ENCODE measurements around the gene FBXO41.
"Not testable (repeated sequence)": the region's sequence is repeated elsewhere in the genome, so short reads cannot be mapped to it uniquely, and the experiment has no call there.

The FBXO41 gene

DNA sequence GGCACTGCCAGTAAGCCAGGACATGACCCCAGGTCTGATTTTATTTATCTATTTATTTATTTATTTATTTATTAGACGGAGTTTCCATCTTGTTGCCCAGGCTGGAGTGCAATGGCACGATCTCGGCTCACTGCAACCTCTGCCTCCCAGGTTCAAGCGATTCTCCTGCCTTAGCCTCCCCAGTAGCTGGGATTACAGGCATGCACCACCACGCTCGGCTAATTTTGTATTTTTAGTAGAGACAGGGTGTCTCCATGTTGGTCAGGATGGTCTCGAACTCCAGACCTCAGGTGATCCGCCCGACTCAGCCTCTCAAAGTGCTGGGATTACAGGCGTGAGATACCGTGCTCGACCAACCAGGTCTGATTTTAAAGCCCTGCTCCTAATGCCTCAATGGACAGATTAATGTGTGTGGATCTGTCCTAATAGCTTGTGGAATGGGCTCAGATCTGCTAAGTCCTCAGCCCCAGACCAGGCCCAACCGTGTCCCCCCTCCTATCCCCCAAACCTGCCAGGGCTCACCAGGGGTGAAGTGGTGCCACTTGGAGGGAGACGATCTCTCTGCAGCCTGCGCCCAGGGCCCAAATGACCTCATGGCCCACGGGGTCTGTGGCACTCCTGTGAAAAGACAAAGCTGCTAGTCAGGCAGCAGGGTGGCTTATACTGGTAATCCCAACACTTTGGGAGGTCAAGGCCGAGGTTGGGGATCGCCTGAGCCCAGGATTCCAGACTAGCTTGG, 21.4 kb downstream of the FBXO41 start:
- in situ Hi-C loops (cut with MboI; ENCODE audit: low sequenced_read_pairs): not testable (repeated sequence)

DNA sequence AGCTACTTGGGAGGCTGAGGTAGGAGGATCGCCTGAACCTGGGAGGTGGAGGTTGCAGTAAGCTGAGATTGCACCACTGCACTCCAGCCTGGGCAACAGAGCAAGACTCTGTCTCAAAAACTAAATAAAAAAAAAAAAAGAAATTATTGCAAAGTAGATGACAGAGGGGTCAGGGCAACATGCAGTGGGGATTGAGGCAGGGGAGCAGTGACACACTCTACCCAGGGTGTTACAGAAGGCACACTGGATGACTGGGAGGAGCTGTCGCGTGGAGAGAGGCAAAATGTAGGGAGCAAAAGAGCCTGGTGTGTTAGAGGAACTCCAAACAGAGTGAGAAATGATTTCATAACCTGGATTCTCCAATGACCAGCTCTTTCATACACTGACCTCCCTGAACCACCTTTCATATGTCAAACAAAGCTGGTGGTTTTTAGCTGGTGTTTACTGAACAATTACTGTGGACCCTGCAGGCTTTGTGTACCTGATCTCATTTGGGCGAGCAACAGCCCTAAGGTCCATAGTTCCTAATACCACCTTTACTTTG, 22.1 kb downstream of the FBXO41 start:
- in situ Hi-C loops (cut with MboI; ENCODE audit: low sequenced_read_pairs): no loop called here

DNA sequence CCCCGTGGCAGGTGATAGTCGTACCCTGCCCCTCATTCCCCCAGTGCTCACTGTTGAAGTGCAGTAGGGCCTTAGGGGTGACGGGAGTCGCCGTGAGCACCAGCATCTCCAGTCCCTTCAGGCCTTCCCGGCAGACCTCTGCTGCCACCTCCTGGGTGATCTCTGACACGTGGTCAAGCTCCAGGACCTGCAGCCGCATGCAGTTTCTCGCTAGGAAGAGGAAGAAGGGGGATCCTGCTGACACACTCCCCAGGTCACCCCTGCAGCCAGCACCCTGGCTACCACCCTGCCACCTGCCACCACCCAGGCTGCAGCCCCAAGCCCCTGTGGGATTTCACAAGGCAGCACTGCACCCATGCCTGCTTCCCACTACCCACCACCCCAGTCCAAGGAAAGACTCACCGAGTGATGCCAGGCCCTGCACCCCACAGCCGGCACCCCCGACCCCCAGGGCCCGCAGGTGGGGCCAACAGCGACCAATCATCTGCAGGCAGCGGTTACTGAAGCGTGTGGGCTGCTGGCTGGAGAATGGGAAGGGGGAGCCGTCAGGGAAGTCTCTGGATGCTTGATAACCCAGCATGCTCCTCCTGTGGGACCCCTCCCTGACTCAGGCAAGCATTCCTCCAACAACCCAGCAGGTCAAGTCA, 23.8 kb downstream of the FBXO41 start:
- in situ Hi-C loops (cut with MboI; ENCODE audit: low sequenced_read_pairs): no loop called here

DNA sequence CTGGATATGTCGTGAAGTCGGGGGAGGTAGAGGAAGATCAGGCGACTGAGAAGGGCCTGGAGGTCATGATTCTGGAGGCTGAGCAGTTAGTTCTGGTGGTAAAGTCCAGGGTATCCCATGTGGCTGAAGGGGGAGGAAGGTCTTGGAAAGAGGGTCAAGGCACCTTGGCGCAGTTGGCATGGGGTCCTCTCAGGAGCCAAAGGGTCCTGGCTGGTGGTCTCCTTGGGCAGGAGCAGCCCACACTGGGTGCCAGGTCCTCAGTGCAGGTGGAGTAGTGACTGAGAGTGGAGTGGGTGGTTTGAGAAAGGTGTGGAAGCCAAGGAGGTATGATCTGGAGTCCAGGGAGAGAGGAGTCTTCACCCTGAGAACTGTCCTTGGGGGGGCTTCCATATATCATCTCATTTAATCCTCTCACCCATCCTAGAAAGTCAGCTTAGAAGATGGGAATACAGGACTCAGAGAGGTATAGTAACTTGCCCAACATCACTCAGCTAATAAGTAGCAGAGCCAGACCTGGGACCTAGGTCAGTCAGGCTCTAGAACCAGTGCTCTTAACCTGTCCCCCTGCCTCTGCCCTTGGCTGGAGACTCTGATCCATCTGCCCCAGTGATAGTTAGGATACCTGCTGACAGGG, 24.5 kb downstream of the FBXO41 start:
- in situ Hi-C loops (cut with MboI; ENCODE audit: low sequenced_read_pairs): no loop called here

DNA sequence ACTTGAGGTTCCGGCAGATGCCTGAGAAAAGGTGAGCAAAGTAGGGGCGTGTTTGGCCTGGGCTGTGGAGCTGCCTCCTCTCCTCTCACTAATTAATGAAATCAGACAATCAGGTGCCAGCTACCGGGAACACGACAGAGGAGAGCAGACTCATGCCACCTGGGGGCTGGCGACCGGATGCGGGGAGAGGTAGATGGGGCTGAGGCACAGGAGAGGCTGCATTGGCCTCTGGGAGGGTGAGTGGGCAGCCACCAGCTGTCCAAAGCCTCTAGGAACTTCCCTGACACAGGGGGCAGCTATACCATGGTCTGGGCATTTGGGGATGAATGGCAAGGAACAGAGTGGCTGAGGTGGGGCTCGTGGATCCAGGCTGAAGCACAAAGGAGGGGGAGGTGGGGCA, 25.0 kb downstream of the FBXO41 start:
- in situ Hi-C loops (cut with MboI; ENCODE audit: low sequenced_read_pairs): no loop called here

DNA sequence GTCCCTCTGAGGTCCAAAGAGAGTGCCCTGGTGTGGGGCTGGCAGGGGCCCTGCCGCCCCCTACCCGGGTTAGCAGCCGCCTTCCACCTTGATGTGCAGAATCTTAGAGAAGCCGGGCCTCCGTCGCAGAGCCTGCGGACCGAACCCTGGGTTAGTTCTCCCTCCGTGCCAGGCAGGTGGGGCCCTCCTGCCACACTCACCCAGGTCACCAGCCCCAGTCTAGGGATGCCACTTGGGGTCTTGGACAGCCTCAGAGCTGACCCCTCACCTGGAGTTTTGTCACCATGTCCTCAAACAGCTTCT, 25.4 kb downstream of the FBXO41 start:
- in situ Hi-C loops (cut with MboI; ENCODE audit: low sequenced_read_pairs): no loop called here

DNA sequence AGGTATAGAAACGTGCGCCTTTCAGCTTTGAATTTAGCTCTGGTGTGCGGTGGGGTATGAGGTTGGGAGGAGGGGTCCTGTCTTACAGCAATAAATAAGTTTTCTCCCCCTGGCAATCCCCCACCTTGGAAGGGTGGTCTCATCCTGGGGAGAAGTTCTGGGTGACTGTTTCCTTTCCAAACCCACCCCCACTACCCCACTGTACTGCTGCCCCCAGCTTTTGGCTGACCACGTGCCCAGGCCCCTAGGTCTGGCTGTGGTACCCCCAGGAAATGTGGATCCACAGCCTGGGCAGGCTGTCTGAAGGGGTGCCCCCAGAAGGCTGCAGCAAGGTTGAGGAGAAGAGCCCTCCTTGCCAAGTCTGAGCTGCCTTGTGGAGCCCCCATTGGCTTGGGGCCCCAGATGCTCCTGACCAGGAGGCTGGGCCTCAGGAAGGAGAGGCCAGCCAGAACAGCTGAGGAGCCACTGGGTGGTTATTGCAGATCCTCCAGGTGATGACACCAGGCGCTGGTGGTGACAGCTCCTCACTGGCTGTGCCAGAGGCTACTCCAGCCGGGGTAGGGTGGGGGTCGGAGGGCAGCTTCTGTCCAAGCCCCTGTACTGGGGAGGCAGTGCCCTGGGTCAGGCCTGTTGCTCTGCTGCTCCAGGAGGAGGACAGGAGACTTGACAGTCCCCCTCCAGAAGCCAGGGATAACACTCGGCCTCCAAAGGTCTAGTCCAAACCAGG, 25.9 kb downstream of the FBXO41 start:
- in situ Hi-C loops (cut with MboI; ENCODE audit: low sequenced_read_pairs): no loop called here

DNA sequence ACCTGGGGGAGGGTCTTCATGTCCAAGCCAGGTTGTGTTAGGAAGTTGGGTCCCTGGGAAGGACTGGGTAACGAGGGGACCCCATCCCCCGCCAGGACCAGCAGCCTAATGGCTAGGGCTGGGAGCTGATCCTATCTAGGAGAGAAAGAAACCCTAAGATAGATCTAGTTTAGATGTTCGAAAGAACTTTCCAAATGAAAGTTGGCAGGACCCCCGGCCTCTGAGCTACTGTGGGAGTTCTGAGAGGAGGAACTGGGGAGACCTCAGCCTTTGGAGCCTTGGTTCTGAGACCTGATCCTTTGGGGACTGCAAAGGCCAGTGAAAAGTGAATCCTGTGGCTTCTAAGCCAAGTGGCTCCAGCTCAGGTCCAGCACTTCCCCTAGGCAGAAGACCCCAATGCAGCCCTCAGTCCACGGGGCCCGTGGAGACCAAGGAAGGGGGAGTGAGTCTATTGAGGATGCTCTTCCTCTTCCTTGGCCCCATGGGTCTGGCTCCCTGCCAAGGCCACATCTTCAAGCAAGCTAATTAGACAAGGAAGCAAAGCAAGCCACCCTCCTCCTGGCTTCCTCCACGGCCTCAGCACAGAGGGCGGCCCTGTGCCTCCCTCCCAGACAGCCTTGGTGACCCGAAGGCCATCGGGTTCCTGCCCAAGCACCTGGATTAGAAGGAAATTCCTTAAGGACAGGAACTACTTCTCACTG, 26.7 kb downstream of the FBXO41 start:
- in situ Hi-C loops (cut with MboI; ENCODE audit: low sequenced_read_pairs): no loop called here

DNA sequence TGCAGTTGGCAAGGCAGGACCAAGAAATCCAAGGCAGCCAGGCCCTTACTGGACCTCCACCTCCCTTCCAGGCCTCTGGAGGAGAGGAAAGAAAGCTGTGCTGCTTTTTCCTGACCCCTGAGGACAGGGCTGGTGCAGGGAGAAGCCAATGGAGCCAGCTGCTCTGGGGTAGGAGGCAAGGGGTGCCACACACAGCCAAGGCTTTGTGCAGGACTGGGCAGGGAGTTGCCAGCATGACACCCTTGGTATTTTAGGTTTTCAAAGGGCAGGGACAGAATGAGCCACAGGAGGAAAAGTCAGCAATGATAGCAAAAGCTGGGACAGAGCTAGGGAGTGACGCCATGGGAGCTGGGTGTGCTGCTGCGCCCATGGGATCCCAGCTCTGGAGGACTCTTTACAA, 27.3 kb downstream of the FBXO41 start:
- in situ Hi-C loops (cut with MboI; ENCODE audit: low sequenced_read_pairs): no loop called here

DNA sequence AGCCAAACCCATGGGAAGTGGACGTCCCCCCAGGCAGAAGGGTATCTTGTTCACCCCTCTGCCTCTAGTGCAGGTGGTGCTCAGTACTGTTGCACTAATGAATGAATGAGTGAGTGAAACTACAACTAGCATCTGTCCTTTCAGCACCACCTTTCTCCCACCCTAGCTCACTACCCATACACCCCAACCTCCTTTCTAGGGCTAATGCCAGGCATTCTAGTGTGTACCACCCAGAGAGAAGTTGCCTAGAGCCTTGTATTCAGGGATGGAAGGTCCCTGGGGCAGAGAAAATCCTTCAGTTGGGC, 27.7 kb downstream of the FBXO41 start:
- in situ Hi-C loops (cut with MboI; ENCODE audit: low sequenced_read_pairs): no loop called here

DNA sequence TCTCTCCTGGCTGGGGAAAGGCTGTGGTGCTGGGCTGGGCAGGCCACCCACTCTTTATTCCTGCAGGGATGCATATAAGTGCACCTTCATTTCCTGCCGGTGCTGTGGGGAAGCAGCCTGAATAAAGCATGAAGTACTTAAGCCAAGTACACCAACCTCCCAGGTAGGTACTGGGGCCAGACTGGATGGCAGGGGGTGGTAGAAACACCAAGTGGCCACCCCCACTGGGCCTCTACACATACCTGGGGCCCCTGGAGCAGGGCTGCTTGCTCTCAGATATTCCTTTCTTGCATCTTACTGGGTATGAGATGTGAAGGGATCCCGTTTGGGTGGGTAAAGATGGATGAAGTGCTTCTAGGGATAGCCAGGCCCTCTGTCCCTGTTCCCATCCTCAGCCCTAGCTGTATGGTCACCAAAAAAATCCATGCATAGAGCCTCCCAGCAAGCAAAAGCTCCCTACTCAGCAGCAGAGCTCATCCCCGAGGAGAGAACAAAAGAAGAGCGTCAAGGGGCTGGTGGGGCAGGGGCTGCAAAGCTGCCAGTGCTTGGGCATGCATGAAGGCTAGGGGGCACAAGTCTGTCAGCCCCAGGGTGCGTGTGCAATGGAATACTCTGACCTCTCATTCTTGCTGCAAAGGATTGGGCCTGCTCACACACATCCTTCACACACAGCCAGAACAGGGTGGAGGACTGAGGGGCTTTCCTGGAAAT, 28.2 kb downstream of the FBXO41 start:
- in situ Hi-C loops (cut with MboI; ENCODE audit: low sequenced_read_pairs): no loop called here

DNA sequence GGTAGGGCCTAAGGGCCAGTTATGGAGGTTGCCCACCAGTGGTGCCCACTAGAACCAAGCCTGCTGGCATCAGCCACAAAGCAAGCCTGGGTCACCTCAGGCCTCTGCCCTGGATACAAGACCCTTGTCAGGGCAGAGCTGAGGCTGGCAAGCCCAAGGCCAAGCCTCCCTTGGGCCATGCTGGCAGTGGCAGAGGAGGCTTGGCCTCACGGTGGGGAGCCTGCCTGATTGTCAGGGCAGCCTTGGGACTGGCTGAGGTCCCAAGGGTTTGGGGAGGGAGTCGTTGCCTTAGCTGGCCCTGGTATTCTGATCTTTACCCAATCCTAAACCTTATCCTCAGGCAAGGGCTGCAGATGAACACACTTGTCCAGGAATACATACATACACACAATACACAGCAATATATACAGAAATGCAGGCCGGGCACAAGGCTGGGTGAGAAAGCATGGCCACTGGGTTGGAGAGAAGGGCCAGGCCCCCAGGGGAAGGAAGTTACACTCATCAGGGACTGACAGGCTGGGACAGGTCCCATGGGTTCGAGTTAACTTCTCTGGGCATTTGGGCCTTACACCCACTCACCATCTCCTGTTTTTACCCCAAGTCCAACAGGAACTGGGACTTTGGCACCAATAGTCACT, 29.2 kb downstream of the FBXO41 start:
- in situ Hi-C loops (cut with MboI; ENCODE audit: low sequenced_read_pairs): no loop called here

DNA sequence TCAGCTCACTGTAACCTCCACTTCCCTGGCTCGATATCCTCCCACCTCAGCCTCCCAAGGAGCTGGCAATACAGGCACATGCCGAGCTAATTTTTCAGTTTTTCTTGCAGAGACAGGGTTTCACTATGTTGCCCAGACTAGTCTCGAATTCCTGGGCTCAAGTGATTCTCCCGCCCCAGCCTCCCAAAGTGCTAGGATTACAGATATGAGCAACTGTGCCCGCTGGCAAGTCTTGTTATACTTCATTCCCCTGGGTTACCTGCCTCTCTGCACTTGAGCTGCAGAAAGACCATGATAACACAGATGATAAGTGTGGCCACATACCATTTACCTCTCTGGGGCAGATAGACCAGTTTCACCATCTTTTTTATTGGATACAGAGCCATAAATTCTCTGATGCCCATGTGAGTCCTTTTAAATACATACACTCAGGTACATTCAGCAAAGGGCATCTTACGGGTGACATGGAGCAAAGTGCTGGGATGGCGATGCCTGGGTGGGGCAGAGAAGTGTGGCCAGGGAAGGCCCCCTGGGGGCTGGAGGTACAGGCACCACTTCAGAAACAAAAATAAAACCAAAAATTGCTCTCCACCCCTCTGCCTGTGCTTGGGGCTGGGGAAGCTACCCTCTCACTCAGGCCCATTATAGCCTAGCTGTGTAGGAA, 29.8 kb downstream of the FBXO41 start:
- in situ Hi-C loops (cut with MboI; ENCODE audit: low sequenced_read_pairs): no loop called here

DNA sequence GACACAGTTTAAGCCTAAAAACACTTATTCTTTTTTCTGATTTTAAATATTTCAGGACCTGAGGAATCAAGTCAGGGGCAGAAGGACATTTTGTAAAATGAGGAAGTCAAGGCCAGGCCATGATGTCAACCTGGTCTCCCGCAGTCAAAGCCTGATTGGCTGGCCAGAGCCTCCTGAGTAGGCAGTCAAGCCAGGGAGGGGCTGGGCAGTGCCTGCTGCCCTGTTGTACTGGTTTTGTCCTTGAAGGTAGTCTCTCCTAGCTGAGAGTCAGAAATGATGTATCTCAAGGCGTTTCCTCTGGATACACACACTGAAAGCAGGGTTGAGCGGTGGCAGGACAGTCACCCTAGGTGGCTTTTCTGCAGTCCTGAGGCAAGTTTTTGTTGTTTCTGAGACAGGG, 30.4 kb downstream of the FBXO41 start:
- in situ Hi-C loops (cut with MboI; ENCODE audit: low sequenced_read_pairs): no loop called here

DNA sequence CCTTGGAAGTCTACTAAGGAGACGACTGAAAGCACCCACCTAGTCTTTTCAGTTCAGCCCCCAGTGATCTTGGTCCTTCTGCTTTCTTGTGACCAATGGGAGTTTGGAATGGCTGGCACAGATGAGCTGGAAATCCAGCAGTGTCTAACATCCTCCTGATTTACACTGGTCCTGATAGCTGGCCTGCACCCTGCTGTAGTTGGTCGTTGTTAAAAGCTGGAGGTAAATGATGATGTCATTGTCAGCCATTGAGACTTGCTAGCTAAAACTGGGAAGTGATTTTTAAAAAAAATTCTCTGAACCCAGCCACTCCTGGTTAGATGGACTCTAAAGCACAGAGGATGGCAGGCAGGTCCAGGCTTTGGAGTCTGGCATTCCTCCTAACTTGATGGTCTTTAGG, 30.9 kb downstream of the FBXO41 start:
- in situ Hi-C loops (cut with MboI; ENCODE audit: low sequenced_read_pairs): no loop called here

DNA sequence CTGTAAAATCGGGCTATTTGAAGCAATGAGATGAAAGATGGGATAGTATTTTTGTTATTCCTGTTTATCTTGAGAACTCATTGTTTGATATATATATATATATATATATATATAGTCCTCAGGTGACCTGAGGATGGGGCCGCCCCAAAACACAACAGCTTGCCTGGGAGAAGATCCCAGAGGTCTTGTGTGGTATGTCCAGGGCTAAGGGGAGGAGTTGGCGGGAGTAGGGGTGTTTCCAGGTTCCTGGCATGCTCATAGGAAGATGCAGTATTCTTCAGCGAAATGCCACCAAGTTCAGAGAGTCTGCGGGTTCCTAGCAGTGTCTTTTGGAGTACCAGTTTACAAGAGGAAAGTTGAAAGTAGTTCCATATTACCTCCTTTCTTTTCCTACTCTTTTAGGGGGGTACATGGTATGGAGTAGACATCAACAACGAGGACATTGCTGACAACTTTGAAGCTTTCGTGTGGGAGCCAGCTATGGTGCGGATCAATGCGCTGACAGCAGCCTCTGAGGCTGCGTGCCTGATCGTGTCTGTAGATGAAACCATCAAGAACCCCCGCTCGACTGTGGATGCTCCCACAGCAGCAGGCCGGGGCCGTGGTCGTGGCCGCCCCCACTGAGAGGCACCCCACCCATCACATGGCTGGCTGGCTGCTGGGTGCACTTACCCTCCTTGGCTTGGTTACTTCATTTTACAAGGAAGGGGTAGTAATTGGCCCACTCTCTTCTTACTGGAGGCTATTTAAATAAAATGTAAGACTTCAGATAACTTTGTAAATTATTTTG, 31.8 kb downstream of the FBXO41 start:
- in situ Hi-C loops (cut with MboI; ENCODE audit: low sequenced_read_pairs): no loop called here

DNA sequence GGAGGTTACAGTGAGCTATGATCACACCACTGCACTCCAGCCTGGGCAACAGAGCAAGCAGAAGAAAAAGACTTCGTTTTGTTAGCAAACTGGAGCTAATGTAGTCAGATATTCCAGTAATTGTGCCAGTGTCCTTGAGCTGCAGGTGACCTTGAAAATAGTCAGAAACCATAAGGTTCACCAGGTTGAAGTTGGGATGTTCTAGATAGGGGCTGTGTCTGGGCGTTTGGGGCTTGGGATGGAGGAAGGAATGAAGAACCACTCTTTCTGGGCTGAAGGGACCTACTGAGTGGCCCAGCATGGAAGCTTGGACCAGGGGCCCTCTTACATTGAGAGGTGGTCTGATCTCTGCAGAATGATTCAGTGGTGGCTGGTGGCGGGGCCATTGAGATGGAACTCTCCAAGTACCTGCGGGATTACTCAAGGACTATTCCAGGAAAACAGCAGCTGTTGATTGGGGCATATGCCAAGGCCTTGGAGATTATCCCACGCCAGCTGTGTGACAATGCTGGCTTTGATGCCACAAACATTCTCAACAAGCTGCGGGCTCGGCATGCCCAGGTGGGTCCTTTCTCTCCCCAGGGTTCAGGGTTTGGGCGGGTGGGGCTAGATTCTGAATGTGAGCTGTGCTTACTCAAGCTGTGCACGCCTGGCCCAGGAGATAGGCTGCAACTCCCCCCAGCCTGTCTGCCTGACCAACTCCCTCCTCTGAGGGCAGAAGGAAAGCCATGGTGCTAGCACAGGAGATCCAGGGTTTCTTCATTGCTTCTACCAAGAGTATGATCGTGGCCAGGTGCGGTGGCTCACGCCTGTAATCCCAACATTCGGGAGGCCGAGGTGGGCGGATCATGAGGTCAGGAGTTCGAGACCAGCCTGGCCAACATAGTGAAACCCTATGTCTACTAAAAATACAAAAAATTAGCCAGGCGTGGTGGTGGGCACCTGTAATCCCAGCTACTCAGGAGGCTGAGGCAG, 33.1 kb downstream of the FBXO41 start:
- in situ Hi-C loops (cut with MboI; ENCODE audit: low sequenced_read_pairs): no loop called here

DNA sequence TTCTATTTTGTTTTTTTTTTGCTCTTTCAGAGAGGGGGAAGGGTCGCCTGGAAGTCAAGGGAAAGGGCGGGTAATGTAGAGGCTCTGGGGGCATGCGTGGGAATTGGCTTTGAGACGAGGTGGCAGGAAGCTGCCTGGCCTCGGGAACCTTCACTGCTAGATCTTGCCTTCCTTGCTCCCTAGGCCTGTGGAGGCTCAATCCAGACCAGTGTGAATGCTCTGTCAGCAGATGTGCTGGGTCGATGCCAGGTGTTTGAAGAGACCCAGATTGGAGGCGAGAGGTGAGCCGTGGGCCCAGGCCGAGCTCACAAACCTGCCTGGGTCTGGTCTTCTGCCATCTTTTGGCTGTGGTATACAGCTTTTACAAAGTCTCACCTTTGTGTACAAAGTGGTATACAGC, 34.6 kb downstream of the FBXO41 start:
- in situ Hi-C loops (cut with MboI; ENCODE audit: low sequenced_read_pairs): no loop called here
